CD4-positive, alpha-beta T cell treated with Interleukin-4 for 1 hour (primary cell): ENCODE results near the gene MN1.

Experiments
- DNase-seq, 2 donors: peaks; one replicate each; pipeline ENCODE4 v3.0.0-alpha.2; 2020 to 2022

The MN1 gene

DNA sequence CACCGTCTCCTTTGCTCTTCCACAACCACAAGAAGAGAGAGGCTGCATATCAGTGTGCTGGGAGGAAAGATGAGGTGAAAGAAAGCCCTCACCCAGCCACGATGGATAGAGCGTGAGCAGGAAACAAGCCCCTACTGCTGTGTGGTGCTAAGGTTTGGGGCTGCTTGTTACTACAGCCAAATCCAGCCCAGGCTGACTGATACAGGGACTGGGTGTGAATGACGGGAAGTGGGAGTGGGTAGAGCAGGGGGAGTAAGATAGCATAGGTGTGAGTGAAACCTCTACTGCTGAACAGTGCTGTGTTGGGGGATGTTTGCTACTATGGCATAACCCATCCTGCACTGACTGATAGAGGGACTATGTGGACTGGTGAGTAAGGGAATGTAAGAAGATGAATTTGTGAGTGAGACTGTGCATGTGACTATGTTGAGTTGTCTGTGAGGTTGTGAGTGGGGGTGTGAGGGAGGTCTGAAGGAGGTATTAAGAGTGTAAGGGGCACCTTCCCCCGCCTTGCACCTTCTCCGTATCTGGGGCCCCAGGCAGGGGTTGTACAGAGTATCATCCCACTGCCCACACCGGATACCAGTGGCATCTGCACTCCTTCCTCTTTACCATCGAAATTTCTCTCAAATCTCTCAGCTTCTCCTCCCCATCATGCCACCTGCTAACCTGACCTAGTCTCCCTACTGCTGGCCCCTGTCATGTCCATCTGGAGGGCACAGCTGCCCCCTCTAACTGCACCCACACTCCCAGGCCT, 91.5 kb downstream of the MN1 start:
- no peak for DNase-seq

DNA sequence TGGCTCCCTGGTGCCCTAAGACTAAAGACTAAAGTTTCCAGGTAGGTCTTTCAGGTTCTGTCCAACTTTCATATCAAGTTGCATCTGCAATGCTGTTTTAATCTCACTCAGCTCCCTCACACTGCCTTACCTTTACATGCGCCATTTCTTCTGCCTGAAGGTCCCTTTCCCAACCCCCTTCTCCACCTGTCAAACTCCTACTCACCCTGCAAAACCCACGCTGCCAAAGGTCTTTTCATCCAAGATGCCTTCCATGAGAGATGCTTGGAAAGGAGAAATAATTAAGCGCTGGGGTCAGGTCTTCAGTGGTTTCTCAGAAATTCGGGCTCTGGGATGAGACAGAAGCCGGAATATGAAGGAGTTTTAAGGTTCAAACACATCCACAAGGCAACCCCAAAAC, 95.1 kb downstream of the MN1 start:
- no peak for DNase-seq

GRCh38 chr22:27705408-27706080, 96.0 kb downstream of the MN1 start:
- DNase-seq = no peak

DNA sequence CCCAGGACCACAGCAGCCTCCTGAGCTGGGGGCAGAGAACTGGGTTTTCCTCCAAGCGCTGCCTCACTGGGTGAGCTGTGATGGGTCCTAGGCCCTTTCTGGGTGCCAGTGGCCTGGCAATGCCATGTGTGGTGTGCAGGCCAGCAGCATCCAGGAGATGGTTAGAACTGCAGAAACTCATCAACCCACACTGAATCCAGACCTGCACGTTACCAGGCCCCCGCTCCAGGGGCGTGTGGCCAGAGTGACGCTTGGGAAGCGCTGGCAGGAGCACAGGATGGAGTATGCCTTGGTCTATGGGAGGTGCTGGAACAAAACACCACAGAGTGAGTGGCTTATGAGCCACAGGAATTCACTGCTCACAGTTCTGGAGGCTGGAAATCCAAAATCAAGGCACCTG, 97.0 kb downstream of the MN1 start:
- no peak for DNase-seq

DNA sequence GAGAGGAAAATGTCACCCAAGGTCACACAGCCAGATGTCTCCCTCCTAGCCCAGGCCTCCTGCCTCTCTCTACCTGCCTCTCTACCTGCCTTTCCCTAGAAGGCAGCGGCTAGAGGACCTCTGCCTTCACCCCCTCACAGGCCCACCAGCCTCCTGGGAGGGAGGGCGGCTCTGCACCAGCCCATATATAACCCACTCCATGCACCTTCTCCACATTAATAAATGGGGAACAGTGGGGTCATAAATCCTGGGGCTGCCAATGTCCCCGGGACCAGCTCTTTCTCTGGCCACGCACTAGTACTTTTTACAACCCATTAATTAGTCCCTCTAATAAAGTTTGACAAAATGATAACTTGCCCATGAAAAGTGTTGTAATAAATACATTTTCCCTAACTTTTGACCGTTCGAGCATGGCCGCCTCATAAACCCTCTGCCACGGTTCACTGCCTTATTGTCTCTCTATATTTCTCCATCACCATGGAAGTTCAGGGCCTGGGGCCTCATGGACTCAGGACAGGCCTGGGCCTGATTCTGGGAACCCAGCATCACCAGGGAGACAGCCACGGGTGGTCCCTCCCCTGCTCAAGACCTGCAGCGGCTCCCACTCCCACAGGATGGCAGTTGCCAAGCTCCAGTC, 102.1 kb downstream of the MN1 start:
- DNase-seq = no peak

- no peak for DNase-seq
Observed at GRCh38 chr22:27698813-27699212, 102.7 kb downstream of the MN1 start.
